Adrenal gland (tissue), 5 donors: ENCODE measurements around the gene COPB1.

Experiments
- CTCF ChIP-seq, 6 experiments: fragments of 450-650 bp in 4 of 6; fragments of 200-600 bp in 2 of 6; sonication (generic) in 1 of 6; IDR thresholded peaks; 1 replicate in 5 of 6; 2 replicates in 1 of 6; pipeline versions ENCODE4 v1.5.1 to v1.8.0; 2016 to 2021; ENCODE audit warnings: antibody characterized with exemption in 6 of 6, mild to moderate bottlenecking in 2 of 6, moderate library complexity in 1 of 6
- POLR2A ChIP-seq, 2 donors: fragments of 450-650 bp; IDR thresholded peaks; one replicate each; pipeline ENCODE4 v1.6.1; 2017; ENCODE audit warnings: antibody characterized with exemption in 2 of 2, mild to moderate bottlenecking in 2 of 2, moderate library complexity in 1 of 2
- donor health status: DM: no; HTN: no; CAD: no.

DNA sequence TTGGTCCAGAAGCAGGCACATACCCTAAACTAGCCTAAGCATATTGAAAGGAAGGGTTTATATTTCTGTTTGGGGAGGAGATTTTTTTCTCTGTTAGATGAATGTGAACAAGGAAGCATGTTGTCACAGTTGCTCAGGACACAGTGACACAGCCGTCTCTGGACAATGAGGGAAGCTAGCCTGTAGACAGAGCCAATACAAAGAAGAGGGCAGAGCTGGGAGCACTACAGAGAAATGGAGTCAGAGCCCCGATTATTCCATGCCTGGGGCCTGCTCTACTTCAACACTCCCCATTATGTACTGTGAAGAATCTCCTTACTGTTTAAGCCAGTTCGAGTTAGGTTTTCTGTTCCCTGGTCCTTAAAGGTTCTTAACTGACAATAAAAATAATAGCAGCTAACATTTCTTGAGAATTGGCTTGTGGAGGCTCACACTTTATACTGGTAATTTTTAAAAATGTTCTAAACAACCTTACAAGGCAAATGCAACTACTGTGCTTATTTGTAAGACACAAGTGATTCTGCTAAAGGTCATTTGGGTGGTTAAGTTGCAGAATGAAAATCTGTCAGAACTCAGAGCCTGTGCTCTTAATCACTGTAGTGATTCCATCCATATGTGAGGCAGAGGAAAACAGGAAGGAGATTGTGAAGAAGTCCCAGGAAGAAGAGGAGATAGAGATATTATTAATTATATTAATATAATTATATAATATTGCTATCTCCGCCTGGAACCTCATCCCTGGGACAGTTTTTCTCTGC, 81.8 kb downstream of the COPB1 start:
- no peak for TF ChIP-seq CTCF (IDR thresholded peaks at IDR 0.05)
- TF ChIP-seq POLR2A (IDR thresholded peaks at IDR 0.05) = no peak
